ENCODE data around the gene SNX4. TPM values are rescaled to one million over a fixed set of nuclear protein-coding genes. Genes with fewer than 3 reads are reported as not detected.

Gene SNX4
- total RNA-seq = 10 to 100 TPM; 44.2 to 66.1 (median 58.0) TPM

DNA sequence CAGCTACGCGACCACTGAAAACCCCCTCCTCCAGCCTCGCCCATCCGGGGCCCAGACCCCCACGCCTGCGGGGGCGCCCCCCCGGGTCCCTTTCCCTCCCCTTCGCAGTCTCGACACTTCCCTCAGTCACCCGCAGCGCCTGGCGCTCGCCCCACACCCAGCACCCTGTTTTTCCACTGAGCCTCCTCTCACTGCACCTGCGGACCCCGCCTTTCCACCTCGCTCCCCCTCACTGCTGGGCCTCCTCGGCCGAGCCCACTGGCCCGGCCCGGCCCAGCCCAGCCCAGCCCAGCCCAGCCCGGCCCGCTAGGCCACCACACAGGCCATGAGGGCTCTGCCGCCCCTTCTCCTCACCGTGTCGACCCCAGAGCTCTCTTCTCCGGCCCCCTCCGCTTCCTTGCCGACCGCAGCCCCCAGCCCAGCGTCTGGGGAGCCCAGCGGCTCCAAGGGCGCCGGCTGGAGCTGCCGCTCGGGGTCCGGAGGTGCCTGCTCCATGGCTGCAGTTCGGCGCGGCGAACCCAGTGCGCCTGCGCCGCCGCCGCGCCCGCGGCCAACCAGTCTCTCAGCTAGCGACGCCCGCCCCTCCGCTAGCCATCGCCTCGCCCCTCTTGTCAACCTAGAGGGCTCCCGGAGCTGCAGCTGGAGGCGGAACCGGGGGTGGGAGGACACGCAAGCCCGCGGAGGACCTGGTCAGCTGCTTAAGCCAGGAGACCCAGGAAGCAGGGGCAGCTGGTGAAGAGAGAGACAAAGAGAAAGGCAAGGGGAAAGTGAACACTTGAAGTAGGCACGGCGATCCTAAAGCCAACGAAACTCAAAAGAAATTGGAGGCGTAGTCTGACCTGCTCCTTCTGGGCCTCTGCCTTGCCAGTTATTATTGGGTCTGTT, at the start of gene SNX4:
Gene SNX4 (minus strand): TSS at position 525 of the 885 bp plus-strand sequence. CDS start 30 bp downstream, at position 495.
- TF ChIP-seq, protein P1, sequence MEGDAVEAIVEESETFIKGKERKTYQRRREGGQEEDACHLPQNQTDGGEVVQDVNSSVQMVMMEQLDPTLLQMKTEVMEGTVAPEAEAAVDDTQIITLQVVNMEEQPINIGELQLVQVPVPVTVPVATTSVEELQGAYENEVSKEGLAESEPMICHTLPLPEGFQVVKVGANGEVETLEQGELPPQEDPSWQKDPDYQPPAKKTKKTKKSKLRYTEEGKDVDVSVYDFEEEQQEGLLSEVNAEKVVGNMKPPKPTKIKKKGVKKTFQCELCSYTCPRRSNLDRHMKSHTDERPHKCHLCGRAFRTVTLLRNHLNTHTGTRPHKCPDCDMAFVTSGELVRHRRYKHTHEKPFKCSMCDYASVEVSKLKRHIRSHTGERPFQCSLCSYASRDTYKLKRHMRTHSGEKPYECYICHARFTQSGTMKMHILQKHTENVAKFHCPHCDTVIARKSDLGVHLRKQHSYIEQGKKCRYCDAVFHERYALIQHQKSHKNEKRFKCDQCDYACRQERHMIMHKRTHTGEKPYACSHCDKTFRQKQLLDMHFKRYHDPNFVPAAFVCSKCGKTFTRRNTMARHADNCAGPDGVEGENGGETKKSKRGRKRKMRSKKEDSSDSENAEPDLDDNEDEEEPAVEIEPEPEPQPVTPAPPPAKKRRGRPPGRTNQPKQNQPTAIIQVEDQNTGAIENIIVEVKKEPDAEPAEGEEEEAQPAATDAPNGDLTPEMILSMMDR (IDR thresholded peaks at IDR 0.05; ENCODE audit: low read depth) = no peak

DNA sequence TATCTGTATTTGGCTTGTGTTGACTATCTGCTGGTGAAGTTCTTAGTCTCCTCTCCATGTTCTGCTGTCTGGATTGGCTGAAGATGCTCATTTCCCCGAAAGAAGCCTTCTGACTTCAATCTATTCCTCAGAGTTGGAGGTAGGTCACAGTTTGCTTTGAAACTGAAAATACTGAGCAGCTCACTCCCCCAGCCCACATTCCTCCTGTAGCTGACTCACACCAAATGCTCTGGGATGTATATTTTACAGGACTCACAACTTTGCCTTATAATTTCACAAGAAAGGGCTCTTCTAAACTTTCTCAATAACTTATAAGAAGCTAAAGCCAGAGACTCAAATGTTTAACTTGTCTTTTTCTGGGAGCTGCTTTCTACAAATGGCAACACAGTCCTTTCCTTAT, 36.3 kb upstream of the SNX4 start:
- TF ChIP-seq, protein P1 (IDR thresholded peaks at IDR 0.05; ENCODE audit: low read depth) = no peak

DNA sequence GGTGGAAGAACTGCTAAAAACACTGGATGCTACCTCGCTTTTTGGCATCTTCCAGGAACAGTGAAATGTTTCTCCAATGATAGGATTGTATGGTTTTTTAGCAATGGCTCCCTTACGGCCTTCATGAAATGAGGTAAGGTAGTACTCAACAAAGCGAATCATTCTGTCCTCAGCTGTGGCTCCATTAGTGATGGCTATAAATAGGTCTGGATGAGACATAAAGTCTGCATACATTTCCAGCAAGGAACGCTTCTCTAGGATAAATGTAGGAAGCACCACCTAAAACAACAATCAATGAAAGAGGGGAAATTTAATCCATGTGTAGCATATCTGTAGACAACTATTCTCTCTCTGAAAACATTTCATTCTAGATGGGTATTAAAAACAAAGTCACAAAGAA, 32.4 kb upstream of the SNX4 start:
- TF ChIP-seq, protein P1 (IDR thresholded peaks at IDR 0.05; ENCODE audit: low read depth) = no peak

DNA sequence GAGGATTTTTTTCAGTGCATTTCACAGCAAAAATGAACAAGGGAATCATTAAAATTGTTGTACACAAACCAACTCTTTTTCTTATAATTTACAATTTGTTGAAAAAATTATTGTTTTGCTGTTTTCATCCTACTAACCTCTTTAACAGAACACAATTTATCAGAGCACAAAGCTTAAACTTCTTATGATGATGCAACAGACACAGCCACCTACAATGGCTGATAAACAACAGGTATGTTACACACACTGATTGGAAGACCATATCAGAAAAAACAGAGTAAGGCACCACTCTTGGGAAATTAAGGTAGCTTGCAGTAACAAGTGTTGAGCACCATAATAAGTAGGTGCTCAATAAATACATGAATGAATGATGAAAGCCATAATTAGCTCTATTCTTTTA, 8.9 kb upstream of the SNX4 start:
- TF ChIP-seq, protein P1 (IDR thresholded peaks at IDR 0.05; ENCODE audit: low read depth) = no peak

DNA sequence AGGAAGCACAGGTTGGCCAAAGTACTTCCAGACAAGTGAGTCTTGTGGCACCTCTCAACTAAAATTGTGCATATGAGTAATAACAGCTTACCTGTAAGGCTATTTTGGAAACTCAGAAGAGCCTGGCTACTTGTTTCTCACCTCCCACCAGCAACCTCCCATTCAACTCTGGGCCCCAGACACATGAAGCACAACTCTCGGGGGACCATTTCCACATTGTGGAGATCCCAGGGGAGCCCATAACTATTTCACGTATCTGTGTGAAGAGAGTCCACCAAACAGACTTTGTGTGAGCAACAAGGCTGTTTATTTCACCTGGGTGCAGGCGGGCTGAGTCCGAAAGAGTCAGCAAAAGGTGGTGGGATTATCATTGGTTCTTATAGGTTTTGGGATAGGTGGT, 5.2 kb upstream of the SNX4 start:
- TF ChIP-seq, protein P1 (IDR thresholded peaks at IDR 0.05; ENCODE audit: low read depth) = no peak

DNA sequence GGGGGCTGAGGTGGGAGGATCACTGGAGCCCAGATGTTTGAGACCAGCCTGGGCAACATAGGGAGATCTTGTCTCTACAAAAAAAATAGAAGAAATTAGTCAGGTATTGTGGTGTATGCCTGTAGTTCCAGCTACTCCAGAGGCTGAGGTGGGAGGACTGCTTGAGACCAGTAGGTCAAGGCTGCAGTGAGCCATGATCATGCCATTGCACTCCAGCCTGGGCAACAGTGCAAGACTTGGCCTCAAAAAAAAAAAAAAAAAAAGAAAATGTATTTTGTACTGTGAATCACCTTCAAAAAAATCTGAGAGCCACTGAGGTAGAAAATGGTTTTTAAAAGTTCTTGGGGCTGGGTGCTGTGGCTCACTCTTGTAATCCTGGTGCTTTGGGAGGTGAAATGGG, 4.6 kb downstream of the SNX4 start:
- TF ChIP-seq, protein P1 (IDR thresholded peaks at IDR 0.05; ENCODE audit: low read depth) = no peak

DNA sequence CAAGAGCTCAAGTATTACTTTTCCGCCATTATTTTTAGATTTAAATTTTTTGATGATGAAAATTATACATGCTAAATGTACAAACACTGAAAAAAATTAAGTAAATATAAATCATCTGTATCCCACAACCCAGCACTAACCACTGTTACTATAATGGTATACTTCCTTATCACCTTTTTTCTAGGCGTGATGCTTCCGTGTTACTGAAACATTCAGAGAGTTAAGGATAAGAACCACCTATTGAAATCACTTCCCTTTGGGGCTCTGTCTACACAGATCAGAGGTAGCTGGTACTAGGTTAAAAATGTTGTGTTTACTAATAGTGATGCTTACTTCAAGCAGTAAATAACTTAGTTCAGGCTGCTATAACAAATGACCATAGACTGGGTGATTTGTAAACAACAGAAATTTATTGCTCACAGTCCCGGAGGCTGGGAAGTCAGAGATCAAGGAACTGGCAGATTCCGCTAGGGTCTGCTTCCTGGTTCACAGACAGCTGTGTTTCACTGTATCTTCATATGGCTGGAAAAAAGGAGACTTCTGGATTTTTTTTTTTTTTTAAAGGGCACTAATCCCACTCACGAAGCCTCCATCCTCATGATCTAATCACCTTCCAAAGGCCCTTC, 6.4 kb downstream of the SNX4 start:
- TF ChIP-seq, protein P1 (IDR thresholded peaks at IDR 0.05; ENCODE audit: low read depth) = no peak
